CD4-positive, alpha-beta T cell (primary cell): ENCODE data around the gene FEZF1. TPM values are rescaled to one million over a fixed set of nuclear protein-coding genes. Genes with fewer than 3 reads are reported as not detected.

ENCODE experiments used
- ATAC-seq: fragments of 200-7000 bp; cut with Tn5 transposase; one replicate; pipeline ENCODE4 v1.10.0; 2022; ENCODE audit warnings: mild to moderate bottlenecking; ENCODE audit not compliant: poor library complexity
- CTCF ChIA-PET: fragments of 350-600 bp; sonication (Branson Sonifier 250); formaldehyde crosslinking; loops from one replicate; lab custom pipeline; 2021; ENCODE audit warnings: antibody characterized with exemption, inconsistent platforms; lab: Charles Lee
- POLR2A ChIA-PET: fragments of 350-600 bp; sonication (Branson Sonifier 250); formaldehyde crosslinking; loops from one replicate; lab custom pipeline; 2021; ENCODE audit warnings: antibody characterized with exemption, inconsistent platforms; lab: Charles Lee
- DNase-seq, 14 experiments: peaks; one replicate each; pipeline ENCODE4 v3.0.0-alpha.2; 2013 to 2020; ENCODE audit warnings: mixed read lengths in 2 of 14
- H3K27ac ChIP-seq, 2 donors: one replicate each; pipeline versions ENCODE4 v1.5.1 to v1.7.0; 2013; ENCODE audit warnings: low read length in 2 of 2, low read depth in 1 of 2, mild to moderate bottlenecking in 1 of 2
- H3K27me3 ChIP-seq, 2 experiments: 1 replicate in 1 of 2; 2 replicates in 1 of 2; pipeline versions ENCODE4 v1.6.1 to v1.7.0; 2013; ENCODE audit warnings: low read length in 2 of 2, control low read depth in 1 of 2, mild to moderate bottlenecking in 1 of 2, moderate library complexity in 1 of 2; ENCODE audit not compliant: insufficient read depth in 2 of 2, control insufficient read depth in 1 of 2
- H3K36me3 ChIP-seq: one replicate; pipeline ENCODE4 v1.6.1; 2013; ENCODE audit warnings: low read length, control low read depth; ENCODE audit not compliant: insufficient read depth
- H3K4me1 ChIP-seq: one replicate; pipeline ENCODE4 v1.6.1; 2013; ENCODE audit warnings: low read length, control low read depth; ENCODE audit not compliant: insufficient read depth
- H3K4me3 ChIP-seq: one replicate; pipeline ENCODE4 v1.5.1; 2013; ENCODE audit warnings: mild to moderate bottlenecking, low read length, moderate library complexity
- H3K9me3 ChIP-seq, 2 experiments: 1 replicate in 1 of 2; 2 replicates in 1 of 2; pipeline versions ENCODE4 v1.6.1 to v1.7.0; 2013; ENCODE audit warnings: low read length in 2 of 2, mild to moderate bottlenecking in 2 of 2, control low read depth in 1 of 2, moderate library complexity in 1 of 2; ENCODE audit not compliant: control insufficient read depth in 1 of 2, insufficient read depth in 1 of 2
- H3K27ac Mint-ChIP-seq: one replicate; pipeline ENCODE4 v1.8.0; 2020; ENCODE audit warnings: mixed read lengths
- H3K27me3 Mint-ChIP-seq: one replicate; pipeline ENCODE4 v1.8.0; 2021; ENCODE audit warnings: mixed read lengths
- H3K36me3 Mint-ChIP-seq: one replicate; pipeline ENCODE4 v1.8.0; 2021; ENCODE audit warnings: low read depth, mixed read lengths
- H3K4me1 Mint-ChIP-seq: one replicate; pipeline ENCODE4 v1.8.0; 2021; ENCODE audit warnings: low read depth, mixed read lengths
- H3K4me3 Mint-ChIP-seq: one replicate; pipeline ENCODE4 v1.8.0; 2020; ENCODE audit warnings: mild to moderate bottlenecking, mixed read lengths
- H3K9me3 Mint-ChIP-seq: one replicate; pipeline ENCODE4 v1.8.0; 2020; ENCODE audit warnings: mixed read lengths
- intact Hi-C, 2 experiments: fragments of 100-400 bp; cut with DNase I in 1 of 2; cut with micrococcal nuclease in 1 of 2; formaldehyde crosslinking; loops; one replicate each; pipeline versions ENCODE4 v1.15.1 to v1.9.0; 2023 to 2025; cut with DNase I, micrococcal nuclease
- polyA plus RNA-seq, 2 donors: library from polyadenylated mRNA; unstranded; fragments of 120-200 nt; gene quantifications; one replicate each; pipeline ENCODE4 v1.2.1, GENCODE V29; 2013
- total RNA-seq, 174 experiments: library from RNA in 2 of 174; stranded (reverse) in 2 of 174; gene quantifications; one replicate each; pipeline ENCODE4 v1.2.3 and lab custom pipeline; 2021 to 2026
- TF ChIP-seq, protein P1 (sequence below): fragments of 200-600 bp; IDR thresholded peaks from one replicate; pipeline ENCODE4 v1.8.0; 2022; ENCODE audit warnings: antibody characterized with exemption, mild to moderate bottlenecking

Gene FEZF1
- total RNA-seq (not detected), total RNA-seq (lab: John Stamatoyannopoulos, UW) (0 to 0.20 (median 0) reads per million in 172 experiments)
- not detected for polyA plus RNA-seq (2013, experiment 1 of 2)
- not detected for polyA plus RNA-seq (2013, experiment 2 of 2)

DNA sequence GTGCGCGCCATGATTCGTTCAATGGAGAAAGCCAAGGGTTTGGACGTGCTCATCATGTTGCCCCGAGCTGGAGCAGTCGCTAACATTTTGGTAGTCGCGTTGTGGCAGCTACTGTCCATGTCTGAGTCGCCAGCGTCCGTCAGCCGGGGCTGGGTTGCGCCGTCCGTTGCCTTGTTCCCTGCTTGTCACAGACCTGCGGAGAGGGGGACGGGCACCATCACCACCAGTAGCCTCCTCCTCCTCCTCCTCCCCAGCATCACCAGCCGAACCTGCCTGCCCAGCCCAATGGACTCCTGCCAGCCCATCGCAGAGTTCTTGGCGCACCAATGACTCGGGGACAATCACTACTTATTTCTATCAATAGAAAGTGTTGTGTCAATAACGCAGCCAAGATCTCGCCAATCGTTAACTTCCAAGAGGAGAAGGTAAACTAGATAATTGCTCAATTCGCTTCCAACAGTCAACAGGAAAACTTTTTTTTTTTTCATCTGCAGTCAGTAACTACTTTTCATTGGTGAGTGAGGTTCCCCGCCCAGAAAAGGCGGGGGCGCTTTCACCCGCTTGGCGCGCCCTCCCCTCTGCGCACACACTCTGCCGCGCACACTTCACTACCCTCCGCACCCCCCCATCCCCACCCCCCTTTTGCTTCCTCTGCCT, at the start of gene FEZF1:
FEZF1 (minus strand) TSS at position 432 of the 657 bp plus-strand sequence; CDS start at position 119, 313 bp downstream.
- no peak within 1 kb of the TSS for H3K4me3 ChIP-seq
- CTCF ChIA-PET: no interaction called here
- ATAC-seq: no peak
- H3K27ac Mint-ChIP-seq: no peak within 1 kb of the TSS
- H3K4me1 Mint-ChIP-seq: peaks cover 6% of the 10 kb centered on the region
- no peak within 1 kb of the TSS for H3K4me3 Mint-ChIP-seq
- H3K27me3 ChIP-seq: peaks cover 59 to 93% of the 10 kb centered on the region in 2 experiments
- intact Hi-C loops: no loop called here
- H3K9me3 Mint-ChIP-seq: no peaks in the 10 kb centered on the region
- H3K36me3 ChIP-seq: no peaks in the 10 kb centered on the region
- H3K27ac ChIP-seq: no peak within 1 kb of the TSS
- POLR2A ChIA-PET: no interaction called here
- no peaks in the 10 kb centered on the region for H3K4me1 ChIP-seq
- H3K9me3 ChIP-seq: peaks cover 5 to 57% of the 10 kb centered on the region in 2 experiments
- no peaks in the 10 kb centered on the region for H3K36me3 Mint-ChIP-seq
- TF ChIP-seq, protein P1, sequence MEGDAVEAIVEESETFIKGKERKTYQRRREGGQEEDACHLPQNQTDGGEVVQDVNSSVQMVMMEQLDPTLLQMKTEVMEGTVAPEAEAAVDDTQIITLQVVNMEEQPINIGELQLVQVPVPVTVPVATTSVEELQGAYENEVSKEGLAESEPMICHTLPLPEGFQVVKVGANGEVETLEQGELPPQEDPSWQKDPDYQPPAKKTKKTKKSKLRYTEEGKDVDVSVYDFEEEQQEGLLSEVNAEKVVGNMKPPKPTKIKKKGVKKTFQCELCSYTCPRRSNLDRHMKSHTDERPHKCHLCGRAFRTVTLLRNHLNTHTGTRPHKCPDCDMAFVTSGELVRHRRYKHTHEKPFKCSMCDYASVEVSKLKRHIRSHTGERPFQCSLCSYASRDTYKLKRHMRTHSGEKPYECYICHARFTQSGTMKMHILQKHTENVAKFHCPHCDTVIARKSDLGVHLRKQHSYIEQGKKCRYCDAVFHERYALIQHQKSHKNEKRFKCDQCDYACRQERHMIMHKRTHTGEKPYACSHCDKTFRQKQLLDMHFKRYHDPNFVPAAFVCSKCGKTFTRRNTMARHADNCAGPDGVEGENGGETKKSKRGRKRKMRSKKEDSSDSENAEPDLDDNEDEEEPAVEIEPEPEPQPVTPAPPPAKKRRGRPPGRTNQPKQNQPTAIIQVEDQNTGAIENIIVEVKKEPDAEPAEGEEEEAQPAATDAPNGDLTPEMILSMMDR: no peak
- peaks cover 80% of the 10 kb centered on the region for H3K27me3 Mint-ChIP-seq
- no peak for DNase-seq

DNA sequence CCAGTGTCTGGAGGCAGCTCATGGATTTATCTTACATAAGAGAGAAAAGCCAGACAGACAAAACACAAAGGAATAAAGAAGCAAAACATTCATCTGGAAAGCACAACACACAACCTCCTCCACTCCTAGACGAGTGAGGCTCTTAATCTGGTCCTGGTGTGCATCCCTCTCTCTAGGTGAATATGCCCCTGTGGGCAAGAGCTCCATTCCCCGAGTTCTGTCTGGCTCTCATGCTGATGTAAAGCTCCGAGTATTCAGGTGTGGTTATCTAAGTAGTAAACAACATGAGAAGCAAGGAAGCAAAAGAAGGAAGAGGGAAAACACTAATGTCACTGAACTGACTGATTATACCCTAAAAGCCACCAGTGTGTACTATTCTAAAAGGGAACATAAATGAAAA, 47.9 kb upstream of the FEZF1 start:
- TF ChIP-seq, protein P1: no peak
- ATAC-seq: no peak
- no peak overlapping the region for H3K27ac ChIP-seq
- H3K4me1 ChIP-seq: no peaks in the 10 kb centered on the region
- no peak overlapping the region for H3K4me3 ChIP-seq
- H3K27ac Mint-ChIP-seq: no peak overlapping the region
- no peaks in the 10 kb centered on the region for H3K27me3 ChIP-seq
- DNase-seq: no peak
- CTCF ChIA-PET: no interaction called here
- no peaks in the 10 kb centered on the region for H3K36me3 Mint-ChIP-seq
- POLR2A ChIA-PET: no interaction called here
- peaks cover 4% of the 10 kb centered on the region for H3K27me3 Mint-ChIP-seq
- no peaks in the 10 kb centered on the region for H3K36me3 ChIP-seq
- intact Hi-C loops: no loop called here
- no peak overlapping the region for H3K4me3 Mint-ChIP-seq
- H3K4me1 Mint-ChIP-seq: no peaks in the 10 kb centered on the region
- no peaks in the 10 kb centered on the region for H3K9me3 ChIP-seq
- H3K9me3 Mint-ChIP-seq: peaks cover 3% of the 10 kb centered on the region

DNA sequence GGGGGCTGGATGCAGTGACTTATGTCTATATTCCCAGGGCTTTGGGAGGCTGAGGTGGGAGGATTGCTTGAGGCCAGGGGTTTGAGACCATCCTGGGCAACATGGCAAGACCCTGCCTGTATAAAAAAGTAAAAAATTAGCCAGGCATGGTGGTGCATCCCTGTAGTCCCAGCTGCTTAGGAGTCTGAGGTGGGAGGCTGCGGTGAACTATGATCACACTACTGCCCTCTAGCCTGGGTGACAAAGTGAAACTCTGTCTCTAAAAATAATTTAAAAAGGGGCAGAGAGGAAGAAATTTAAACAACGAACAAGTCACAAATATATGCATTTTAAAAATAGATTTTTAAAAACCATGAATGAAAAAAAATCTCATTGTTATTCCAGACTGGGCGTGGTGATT, 46.2 kb upstream of the FEZF1 start:
- peaks cover 0 to 3% of the 10 kb centered on the region in 2 experiments for H3K9me3 ChIP-seq
- no peaks in the 10 kb centered on the region for H3K36me3 ChIP-seq
- CTCF ChIA-PET: no interaction called here
- H3K36me3 Mint-ChIP-seq: no peaks in the 10 kb centered on the region
- H3K27me3 ChIP-seq: no peaks in the 10 kb centered on the region
- no peak for ATAC-seq
- intact Hi-C loops: no loop called here
- no peaks in the 10 kb centered on the region for H3K4me1 Mint-ChIP-seq
- H3K9me3 Mint-ChIP-seq: no peaks in the 10 kb centered on the region
- no peak overlapping the region for H3K27ac ChIP-seq
- no peak overlapping the region for H3K4me3 Mint-ChIP-seq
- no peak for DNase-seq
- H3K27me3 Mint-ChIP-seq: peaks cover 4% of the 10 kb centered on the region
- TF ChIP-seq, protein P1: no peak
- no peak overlapping the region for H3K27ac Mint-ChIP-seq
- POLR2A ChIA-PET: no interaction called here
- no peak overlapping the region for H3K4me3 ChIP-seq
- no peaks in the 10 kb centered on the region for H3K4me1 ChIP-seq
